ENCODE results near the gene PARP9.

Gene PARP9

DNA sequence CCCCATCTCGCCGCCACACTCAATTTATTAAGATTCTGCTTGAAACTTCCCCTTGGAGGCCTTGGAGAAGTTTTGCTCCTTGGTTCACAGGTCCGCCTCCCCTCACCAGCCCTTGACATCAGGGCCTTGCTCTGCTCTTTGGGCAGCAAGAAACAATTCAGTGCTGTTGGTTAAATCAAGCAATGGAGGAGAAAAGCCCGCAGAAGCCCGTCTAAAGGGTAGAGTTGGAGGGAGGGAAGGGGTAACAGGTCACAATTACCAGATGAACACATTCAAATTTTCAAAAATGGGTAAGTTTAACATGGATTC is 429 bp downstream of the PARP9 start:
- Histone ChIP-seq H3K4me3 (ENCODE audit: low read length) (peak overlapping the region; percentile 91), H4K20me1 (ENCODE audit: insufficient read depth, low read length) (no peaks in the 10 kb centered on the region), H3K9me3 (ENCODE audit: insufficient read depth, low read length) (no peaks in the 10 kb centered on the region), H2AFZ (ENCODE audit: low read depth, low read length) (no peak overlapping the region), H3K4me2 (ENCODE audit: low read length) (peak overlapping the region; percentile 95), H3K36me3 (replicated peaks; ENCODE audit: low read depth, low read length) (peaks cover 41% of the 10 kb centered on the region), H3K4me1 (ENCODE audit: low read length) (peaks cover 77% of the 10 kb centered on the region), H3K27ac (ENCODE audit: low read length) (peak overlapping the region; percentile 91), H3K79me2 (ENCODE audit: low read length) (peaks cover 70% of the 10 kb centered on the region), H3K9ac (ENCODE audit: low read length) (peak overlapping the region; percentile 99), H3K27me3 (ENCODE audit: low read depth, low read length) (no peaks in the 10 kb centered on the region)
- TF ChIP-seq, protein P1, sequence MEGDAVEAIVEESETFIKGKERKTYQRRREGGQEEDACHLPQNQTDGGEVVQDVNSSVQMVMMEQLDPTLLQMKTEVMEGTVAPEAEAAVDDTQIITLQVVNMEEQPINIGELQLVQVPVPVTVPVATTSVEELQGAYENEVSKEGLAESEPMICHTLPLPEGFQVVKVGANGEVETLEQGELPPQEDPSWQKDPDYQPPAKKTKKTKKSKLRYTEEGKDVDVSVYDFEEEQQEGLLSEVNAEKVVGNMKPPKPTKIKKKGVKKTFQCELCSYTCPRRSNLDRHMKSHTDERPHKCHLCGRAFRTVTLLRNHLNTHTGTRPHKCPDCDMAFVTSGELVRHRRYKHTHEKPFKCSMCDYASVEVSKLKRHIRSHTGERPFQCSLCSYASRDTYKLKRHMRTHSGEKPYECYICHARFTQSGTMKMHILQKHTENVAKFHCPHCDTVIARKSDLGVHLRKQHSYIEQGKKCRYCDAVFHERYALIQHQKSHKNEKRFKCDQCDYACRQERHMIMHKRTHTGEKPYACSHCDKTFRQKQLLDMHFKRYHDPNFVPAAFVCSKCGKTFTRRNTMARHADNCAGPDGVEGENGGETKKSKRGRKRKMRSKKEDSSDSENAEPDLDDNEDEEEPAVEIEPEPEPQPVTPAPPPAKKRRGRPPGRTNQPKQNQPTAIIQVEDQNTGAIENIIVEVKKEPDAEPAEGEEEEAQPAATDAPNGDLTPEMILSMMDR (IDR thresholded peaks at IDR 0.05; ENCODE audit: low read depth, low read length): no peak
- TF ChIP-seq EZH2phosphoT487 (IDR thresholded peaks at IDR 0.05; ENCODE audit: low read depth): no peak

DNA sequence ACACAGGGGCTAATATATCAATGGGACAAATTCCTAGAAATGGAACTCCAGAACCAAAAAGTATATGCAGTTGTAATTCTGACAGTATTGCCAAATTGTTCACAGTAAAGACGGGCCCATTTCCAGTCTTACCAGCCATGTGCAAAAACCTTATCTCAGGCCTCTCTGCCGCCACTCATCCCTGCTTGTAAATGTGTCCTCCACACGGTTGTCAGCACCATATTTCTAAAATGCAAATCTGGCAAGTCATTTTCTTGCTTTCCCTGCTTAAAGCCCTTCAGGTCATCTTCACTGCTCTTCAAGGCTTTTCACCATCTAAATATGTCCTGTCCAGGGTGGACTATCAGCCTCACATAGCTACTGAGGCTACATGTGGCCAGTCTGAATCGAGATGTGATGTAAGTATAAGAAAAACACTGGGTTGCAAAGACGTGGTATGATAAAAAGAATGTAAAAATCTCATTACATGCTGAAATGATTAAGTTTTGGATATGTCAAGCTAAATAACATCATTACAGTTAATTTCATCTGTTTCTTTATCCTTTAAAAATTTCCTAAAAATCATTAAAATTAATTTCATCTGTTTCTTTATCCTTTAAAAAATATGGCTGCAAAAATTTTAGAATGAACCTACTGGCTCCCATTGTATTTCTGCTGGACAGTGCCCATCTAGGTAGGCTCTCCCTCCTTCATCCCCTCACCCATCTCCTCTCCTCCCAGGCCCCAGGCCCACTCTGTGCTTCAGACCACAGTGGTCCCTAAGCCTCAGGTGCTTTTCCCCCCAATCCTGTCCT is 980 bp downstream of the PARP9 start:
- no peaks in the 10 kb centered on the region for H3K9me3 ChIP-seq (ENCODE audit: insufficient read depth, low read length)
- H4K20me1 ChIP-seq (ENCODE audit: insufficient read depth, low read length): no peaks in the 10 kb centered on the region
- H3K4me2 ChIP-seq (ENCODE audit: low read length): peak overlapping the region; percentile 95
- TF ChIP-seq, protein P1 (IDR thresholded peaks at IDR 0.05; ENCODE audit: low read depth, low read length): no peak
- no peak for TF ChIP-seq EZH2phosphoT487 (IDR thresholded peaks at IDR 0.05; ENCODE audit: low read depth)
- peak overlapping the region; percentile 99 for H3K9ac ChIP-seq (ENCODE audit: low read length)
- H3K27ac ChIP-seq (ENCODE audit: low read length): peak overlapping the region; percentile 91
- peak overlapping the region; percentile 91 for H3K4me3 ChIP-seq (ENCODE audit: low read length)
- peaks cover 70% of the 10 kb centered on the region for H3K79me2 ChIP-seq (ENCODE audit: low read length)
- peaks cover 41% of the 10 kb centered on the region for H3K36me3 ChIP-seq (replicated peaks; ENCODE audit: low read depth, low read length)
- no peak overlapping the region for H2AFZ ChIP-seq (ENCODE audit: low read depth, low read length)
- H3K4me1 ChIP-seq (ENCODE audit: low read length): peaks cover 72% of the 10 kb centered on the region
- H3K27me3 ChIP-seq (ENCODE audit: low read depth, low read length): no peaks in the 10 kb centered on the region

DNA sequence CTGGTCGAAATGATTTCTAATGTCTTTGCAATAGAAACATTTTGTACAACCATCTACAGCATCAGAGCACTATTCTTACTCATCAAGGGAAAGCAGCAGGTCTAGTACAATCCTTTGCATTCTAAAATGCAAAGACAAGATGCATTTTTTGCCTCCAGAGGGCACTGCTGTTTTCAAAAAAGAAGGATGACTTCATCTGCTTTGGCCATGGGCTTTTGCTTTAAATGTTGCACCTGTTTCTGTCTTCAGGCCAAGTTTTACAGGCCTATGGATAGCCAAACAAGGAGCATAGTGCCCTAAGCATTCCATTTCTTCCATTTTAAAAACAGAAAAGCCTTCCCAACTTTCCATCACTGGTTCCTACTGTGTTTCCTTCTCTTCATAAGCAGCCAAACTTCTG is 3.4 kb downstream of the PARP9 start:
- Histone ChIP-seq H3K27ac (ENCODE audit: low read length) (peak overlapping the region; percentile 50), H3K9ac (ENCODE audit: low read length) (peak overlapping the region; percentile 23; the same call in 1 of the 2 replicates), H2AFZ (ENCODE audit: low read depth, low read length) (no peak overlapping the region), H3K4me2 (ENCODE audit: low read length) (peak overlapping the region; percentile 39; the same call in 1 of the 2 replicates), H3K79me2 (ENCODE audit: low read length) (peaks cover 59% of the 10 kb centered on the region), H3K27me3 (ENCODE audit: low read depth, low read length) (no peaks in the 10 kb centered on the region), H4K20me1 (ENCODE audit: insufficient read depth, low read length) (no peaks in the 10 kb centered on the region), H3K4me1 (ENCODE audit: low read length) (peaks cover 51% of the 10 kb centered on the region), H3K9me3 (ENCODE audit: insufficient read depth, low read length) (no peaks in the 10 kb centered on the region), H3K4me3 (ENCODE audit: low read length) (no peak overlapping the region), H3K36me3 (replicated peaks; ENCODE audit: low read depth, low read length) (peaks cover 44% of the 10 kb centered on the region)
- TF ChIP-seq EZH2phosphoT487 (IDR thresholded peaks at IDR 0.05; ENCODE audit: low read depth): no peak
- TF ChIP-seq, protein P1 (IDR thresholded peaks at IDR 0.05; ENCODE audit: low read depth, low read length): peak; percentile 73

DNA sequence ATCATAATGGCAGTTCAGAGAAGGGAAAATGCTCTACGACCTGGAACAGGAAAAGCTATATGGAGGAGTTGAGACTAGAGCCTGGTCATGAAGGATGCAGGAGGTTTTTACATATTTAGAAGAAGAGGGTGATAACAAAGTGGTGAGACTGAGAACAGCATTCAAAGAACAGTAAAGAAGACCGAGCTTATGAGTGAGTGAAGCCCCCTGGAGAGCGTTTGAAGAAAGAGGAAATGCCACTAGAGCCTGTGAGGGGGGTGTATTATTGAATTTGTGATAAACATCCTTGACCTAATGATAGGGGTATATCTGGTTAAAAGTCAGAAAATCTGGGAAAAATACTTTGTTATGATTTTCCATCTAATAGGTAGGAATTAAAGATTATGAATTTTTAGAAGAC is 4.2 kb downstream of the PARP9 start:
- peaks cover 53% of the 10 kb centered on the region for H3K79me2 ChIP-seq (ENCODE audit: low read length)
- no peak overlapping the region for H3K9ac ChIP-seq (ENCODE audit: low read length)
- H3K27me3 ChIP-seq (ENCODE audit: low read depth, low read length): no peaks in the 10 kb centered on the region
- peaks cover 43% of the 10 kb centered on the region for H3K4me1 ChIP-seq (ENCODE audit: low read length)
- H3K4me2 ChIP-seq (ENCODE audit: low read length): no peak overlapping the region
- no peak overlapping the region for H2AFZ ChIP-seq (ENCODE audit: low read depth, low read length)
- no peaks in the 10 kb centered on the region for H3K9me3 ChIP-seq (ENCODE audit: insufficient read depth, low read length)
- TF ChIP-seq, protein P1 (IDR thresholded peaks at IDR 0.05; ENCODE audit: low read depth, low read length): no peak
- TF ChIP-seq EZH2phosphoT487 (IDR thresholded peaks at IDR 0.05; ENCODE audit: low read depth): no peak
- peaks cover 50% of the 10 kb centered on the region for H3K36me3 ChIP-seq (replicated peaks; ENCODE audit: low read depth, low read length)
- H4K20me1 ChIP-seq (ENCODE audit: insufficient read depth, low read length): no peaks in the 10 kb centered on the region
- no peak overlapping the region for H3K4me3 ChIP-seq (ENCODE audit: low read length)
- no peak overlapping the region for H3K27ac ChIP-seq (ENCODE audit: low read length)

Data from OCI-LY3 (cell line).